Liver (tissue), 9 donors: ENCODE data around the gene USP48. TPM values are rescaled to one million over a fixed set of nuclear protein-coding genes. Genes with fewer than 3 reads are reported as not detected.

ENCODE experiments used
- DNase-seq: peaks from one replicate; pipeline ENCODE4 v3.0.0-alpha.2; 2017; ENCODE audit warnings: low spot score
- H3K27ac ChIP-seq, 2 donors: one replicate each; pipeline ENCODE4 v1.7.0; 2013; ENCODE audit warnings: inconsistent platforms in 2 of 2, low read length in 2 of 2, control low read depth in 1 of 2, low read depth in 1 of 2, mild to moderate bottlenecking in 1 of 2
- H3K27me3 ChIP-seq, 4 donors: one replicate each; pipeline versions ENCODE4 v1.6.1 to v1.7.0; 2013; ENCODE audit warnings: low read length in 3 of 4, inconsistent platforms in 1 of 4, mild to moderate bottlenecking in 1 of 4, moderate library complexity in 1 of 4; ENCODE audit not compliant: control insufficient read depth in 4 of 4, insufficient read depth in 4 of 4
- H3K36me3 ChIP-seq, 4 donors: one replicate each; pipeline versions ENCODE4 v1.6.1 to v1.7.0; 2013; ENCODE audit warnings: low read length in 3 of 4, mild to moderate bottlenecking in 3 of 4, low read depth in 1 of 4, moderate library complexity in 1 of 4; ENCODE audit not compliant: control insufficient read depth in 4 of 4, insufficient read depth in 3 of 4
- H3K4me1 ChIP-seq, 4 donors: one replicate each; pipeline versions ENCODE4 v1.6.1 to v1.7.0; 2013; ENCODE audit warnings: low read length in 3 of 4, mild to moderate bottlenecking in 3 of 4, moderate library complexity in 1 of 4; ENCODE audit not compliant: control insufficient read depth in 4 of 4, insufficient read depth in 4 of 4
- H3K4me3 ChIP-seq, 3 donors: one replicate each; pipeline versions ENCODE4 v1.6.1 to v1.7.0; 2013; ENCODE audit warnings: low read length in 3 of 3, control low read depth in 1 of 3, low read depth in 1 of 3, mild to moderate bottlenecking in 1 of 3
- H3K9ac ChIP-seq, 2 donors: one replicate each; pipeline ENCODE4 v1.7.0; 2013; ENCODE audit warnings: low read length in 2 of 2, mild to moderate bottlenecking in 2 of 2, moderate library complexity in 2 of 2, control low read depth in 1 of 2, low read depth in 1 of 2
- H3K9me3 ChIP-seq, 4 donors: one replicate each; pipeline versions ENCODE4 v1.6.1 to v1.7.0; 2013; ENCODE audit warnings: low read length in 3 of 4; ENCODE audit not compliant: control insufficient read depth in 4 of 4
- EGR1 ChIP-seq, 2 donors: IDR thresholded peaks; 2 replicates each; pipeline ENCODE4 v1.6.1; 2016 to 2018; ENCODE audit warnings: antibody characterized with exemption in 2 of 2, low read depth in 2 of 2
- FOXA1 ChIP-seq: IDR thresholded peaks from 2 replicates; pipeline ENCODE4 v1.6.1; 2016; ENCODE audit warnings: antibody characterized with exemption
- FOXA2 ChIP-seq: IDR thresholded peaks from 2 replicates; pipeline ENCODE4 v1.6.1; 2016; ENCODE audit warnings: antibody characterized with exemption
- GABPA ChIP-seq, 2 donors: IDR thresholded peaks in 1 of 2; conservative IDR thresholded peaks in 1 of 2; 2 replicates each; pipeline ENCODE4 v1.6.1; 2016; ENCODE audit warnings: antibody characterized with exemption in 2 of 2, mild to moderate bottlenecking in 1 of 2, moderate library complexity in 1 of 2
- HNF4G ChIP-seq: IDR thresholded peaks from 2 replicates; pipeline ENCODE4 v1.6.1; 2016; ENCODE audit warnings: antibody characterized with exemption
- JUND ChIP-seq, 2 donors: IDR thresholded peaks; 2 replicates each; pipeline ENCODE4 v1.6.1; 2016; ENCODE audit warnings: antibody characterized with exemption in 2 of 2
- NR2F2 ChIP-seq: IDR thresholded peaks from 2 replicates; pipeline ENCODE4 v1.6.1; 2016; ENCODE audit warnings: antibody characterized with exemption
- RXRA ChIP-seq, 2 donors: IDR thresholded peaks; 2 replicates each; pipeline ENCODE4 v1.6.1; 2017 to 2018; ENCODE audit warnings: antibody characterized with exemption in 2 of 2, mild to moderate bottlenecking in 1 of 2
- WGBS: extraction: QIAGEN DNeasy Blood & Tissue Kit; methylation state at CpG from one replicate; pipeline ENCODE4 v1.1.7; 2013; 5-methylcytosine and 5-hydroxymethylcytosine counted together
- polyA plus RNA-seq, 2 donors: library from polyadenylated mRNA; stranded (reverse) in 1 of 2; unstranded in 1 of 2; fragments of 200-250 nt in 1 of 2; fragments of >200 nt in 1 of 2; fragmentation: Nextera tagmentation in 1 of 2; extraction: Ambion mirVana in 1 of 2; gene quantifications; one replicate each; pipeline versions ENCODE4 v1.2.1 to v1.2.3, GENCODE V29; 2013 to 2015
- total RNA-seq, 2 donors: library from RNA; depleted of rRNA; stranded (reverse); fragments of >200 nt; gene quantifications; one replicate each; pipeline ENCODE4 v1.2.3, GENCODE V29; 2014
- TF ChIP-seq, protein P1 (sequence below): IDR thresholded peaks from 2 replicates; pipeline ENCODE4 v1.6.1; 2016; ENCODE audit warnings: antibody characterized with exemption
- TF ChIP-seq, protein P2 (sequence below): IDR thresholded peaks from 2 replicates; pipeline ENCODE4 v1.6.1; 2016; ENCODE audit warnings: antibody characterized with exemption
- TF ChIP-seq, protein P3 (sequence below): fragments of 150-350 bp; IDR thresholded peaks from 2 replicates; pipeline ENCODE4 v1.5.1; 2017; ENCODE audit warnings: improper control_type of control experiment, low read depth, low read length; ENCODE audit not compliant: missing input control
- donor health status: healthy.
- donor health status: healthy.
- donor health status: healthy.
- donor health status: healthy.
- donor health status: healthy.

The USP48 gene
- total and polyA plus RNA-seq, 4 donors = 7.8 to 34.9 (median 23.1) TPM

DNA sequence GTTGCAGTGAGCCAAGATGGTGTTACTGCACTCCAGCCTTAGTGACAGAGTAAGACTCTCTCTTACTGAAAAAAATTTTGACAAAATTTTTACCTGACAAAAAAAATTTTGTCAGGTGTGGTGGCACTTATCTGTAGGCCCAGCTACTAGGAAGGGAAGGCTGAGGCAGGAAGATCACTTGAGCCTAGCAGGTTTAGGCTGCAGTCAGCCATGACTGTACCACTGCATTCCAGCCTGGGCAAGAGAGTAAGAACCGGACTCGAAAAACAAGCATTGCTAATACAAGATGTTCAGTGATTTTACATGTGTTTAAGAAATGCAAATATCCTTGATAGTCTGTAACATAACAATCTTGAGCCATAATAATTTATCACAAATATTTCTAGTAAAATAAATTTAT is 46.9 kb downstream of the USP48 start (continued):
- TF ChIP-seq, protein P1, sequence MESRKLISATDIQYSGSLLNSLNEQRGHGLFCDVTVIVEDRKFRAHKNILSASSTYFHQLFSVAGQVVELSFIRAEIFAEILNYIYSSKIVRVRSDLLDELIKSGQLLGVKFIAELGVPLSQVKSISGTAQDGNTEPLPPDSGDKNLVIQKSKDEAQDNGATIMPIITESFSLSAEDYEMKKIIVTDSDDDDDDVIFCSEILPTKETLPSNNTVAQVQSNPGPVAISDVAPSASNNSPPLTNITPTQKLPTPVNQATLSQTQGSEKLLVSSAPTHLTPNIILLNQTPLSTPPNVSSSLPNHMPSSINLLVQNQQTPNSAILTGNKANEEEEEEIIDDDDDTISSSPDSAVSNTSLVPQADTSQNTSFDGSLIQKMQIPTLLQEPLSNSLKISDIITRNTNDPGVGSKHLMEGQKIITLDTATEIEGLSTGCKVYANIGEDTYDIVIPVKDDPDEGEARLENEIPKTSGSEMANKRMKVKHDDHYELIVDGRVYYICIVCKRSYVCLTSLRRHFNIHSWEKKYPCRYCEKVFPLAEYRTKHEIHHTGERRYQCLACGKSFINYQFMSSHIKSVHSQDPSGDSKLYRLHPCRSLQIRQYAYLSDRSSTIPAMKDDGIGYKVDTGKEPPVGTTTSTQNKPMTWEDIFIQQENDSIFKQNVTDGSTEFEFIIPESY = no peak
- TF ChIP-seq, protein P2, sequence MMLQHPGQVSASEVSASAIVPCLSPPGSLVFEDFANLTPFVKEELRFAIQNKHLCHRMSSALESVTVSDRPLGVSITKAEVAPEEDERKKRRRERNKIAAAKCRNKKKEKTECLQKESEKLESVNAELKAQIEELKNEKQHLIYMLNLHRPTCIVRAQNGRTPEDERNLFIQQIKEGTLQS = no peak
- TF ChIP-seq JUND (IDR thresholded peaks at IDR 0.05) (no peak), FOXA2 (no peak), HNF4G (no peak)

DNA sequence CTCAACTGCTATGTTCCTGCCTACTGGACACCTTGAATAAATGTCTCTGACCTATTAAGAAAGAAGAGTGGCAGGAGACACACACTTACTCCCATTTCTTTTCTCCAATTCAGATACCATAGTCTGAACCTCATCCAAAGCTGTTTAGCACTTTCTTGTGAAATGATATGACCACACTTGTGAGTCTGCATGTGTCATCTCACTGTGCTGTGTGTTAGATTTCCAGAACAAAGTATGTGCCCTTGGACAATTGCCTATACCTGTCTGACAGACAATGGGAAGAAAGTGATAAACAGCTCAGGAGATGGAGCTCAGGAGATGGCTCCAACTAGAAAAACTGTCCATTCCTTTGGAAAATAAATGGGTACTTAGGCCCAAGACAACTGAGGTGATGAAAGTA is 48.4 kb downstream of the USP48 start:
- TF ChIP-seq NR2F2 (no peak), EGR1 (IDR thresholded peaks at IDR 0.05; ENCODE audit: low read depth in 2 of 2) (no peak), FOXA2 (no peak), GABPA (IDR thresholded peaks at IDR 0.05 in 1 of 2, conservative IDR thresholded peaks at IDR 0.05 in 1 of 2) (no peak)
- TF ChIP-seq, protein P2 = no peak
- TF ChIP-seq, protein P3, sequence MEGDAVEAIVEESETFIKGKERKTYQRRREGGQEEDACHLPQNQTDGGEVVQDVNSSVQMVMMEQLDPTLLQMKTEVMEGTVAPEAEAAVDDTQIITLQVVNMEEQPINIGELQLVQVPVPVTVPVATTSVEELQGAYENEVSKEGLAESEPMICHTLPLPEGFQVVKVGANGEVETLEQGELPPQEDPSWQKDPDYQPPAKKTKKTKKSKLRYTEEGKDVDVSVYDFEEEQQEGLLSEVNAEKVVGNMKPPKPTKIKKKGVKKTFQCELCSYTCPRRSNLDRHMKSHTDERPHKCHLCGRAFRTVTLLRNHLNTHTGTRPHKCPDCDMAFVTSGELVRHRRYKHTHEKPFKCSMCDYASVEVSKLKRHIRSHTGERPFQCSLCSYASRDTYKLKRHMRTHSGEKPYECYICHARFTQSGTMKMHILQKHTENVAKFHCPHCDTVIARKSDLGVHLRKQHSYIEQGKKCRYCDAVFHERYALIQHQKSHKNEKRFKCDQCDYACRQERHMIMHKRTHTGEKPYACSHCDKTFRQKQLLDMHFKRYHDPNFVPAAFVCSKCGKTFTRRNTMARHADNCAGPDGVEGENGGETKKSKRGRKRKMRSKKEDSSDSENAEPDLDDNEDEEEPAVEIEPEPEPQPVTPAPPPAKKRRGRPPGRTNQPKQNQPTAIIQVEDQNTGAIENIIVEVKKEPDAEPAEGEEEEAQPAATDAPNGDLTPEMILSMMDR = no peak
- Histone ChIP-seq H3K4me3 (no peak overlapping the region), H3K9me3 (no peaks in the 10 kb centered on the region), H3K36me3 (peaks cover 6 to 36% (median 26%) of the 10 kb centered on the region in 4 donors), H3K4me1 (no peaks in the 10 kb centered on the region), H3K9ac (no peak overlapping the region), H3K27me3 (no peaks in the 10 kb centered on the region), H3K27ac (no peak overlapping the region)
- no peak for DNase-seq

DNA sequence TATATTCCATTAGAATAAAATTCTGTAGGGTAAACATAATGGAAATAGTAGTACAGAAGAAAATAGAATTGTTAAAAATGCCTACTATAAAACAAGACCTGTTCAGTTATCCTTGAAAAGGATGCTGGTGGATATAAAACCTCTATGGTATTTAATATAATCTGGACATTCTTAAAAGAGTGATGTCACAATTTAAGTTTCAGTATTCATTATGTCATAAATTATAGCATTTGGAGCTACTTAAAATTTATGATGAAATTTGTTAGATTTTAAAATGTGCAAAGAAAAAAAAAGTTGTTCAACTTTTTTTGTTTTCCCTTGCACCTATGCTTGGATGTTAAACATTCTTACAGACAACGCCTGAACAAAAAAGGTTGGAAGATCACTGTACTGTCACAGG is 50.3 kb downstream of the USP48 start:
- Histone ChIP-seq H3K36me3 (peaks cover 6 to 51% (median 29%) of the 10 kb centered on the region in 4 donors), H3K4me1 (no peaks in the 10 kb centered on the region), H3K9me3 (no peaks in the 10 kb centered on the region), H3K27me3 (no peaks in the 10 kb centered on the region), H3K27ac (no peak overlapping the region), H3K9ac (no peak overlapping the region), H3K4me3 (no peak overlapping the region)
- TF ChIP-seq, protein P3 = no peak
- TF ChIP-seq GABPA (IDR thresholded peaks at IDR 0.05 in 1 of 2, conservative IDR thresholded peaks at IDR 0.05 in 1 of 2) (no peak), RXRA (IDR thresholded peaks at IDR 0.05) (no peak), FOXA1 (no peak)
- TF ChIP-seq, protein P2 = no peak
- TF ChIP-seq, protein P1 = no peak
- DNase-seq = no peak
- 3% methylated on average over 1 of the region's 1 CpG for WGBS
